GM12878 (cell line): ENCODE results near the gene INSIG2. TPM values are rescaled to one million over a fixed set of nuclear protein-coding genes. Genes with fewer than 3 reads are reported as not detected.

Experiments
- ATAC-seq: fragments of 200-7000 bp; cut with Tn5 transposase; 3 replicates; pipeline ENCODE4 v1.9.1; 2020; ENCODE audit warnings: mild to moderate bottlenecking, moderate library complexity
- BruUV-seq: library from RNA; stranded (reverse); fragments of 400-500 nt; replicated peaks from 2 replicates; lab custom pipeline; 2021; lab: Mats Ljungman, UMichigan
- CTCF ChIA-PET: fragments of 300-600 bp; sonication (Branson Sonifier 250); formaldehyde crosslinking; extraction: SDS; loops from one replicate; lab custom pipeline; 2021; ENCODE audit warnings: inconsistent platforms; lab: Yijun Ruan, JAX
- POLR2A ChIA-PET: fragments of 350-600 bp; formaldehyde crosslinking; extraction: SDS; loops from one replicate; lab custom pipeline; 2021; ENCODE audit warnings: inconsistent platforms; lab: Charles Lee
- RAD21 ChIA-PET: fragments of 300-600 bp; sonication (Branson Sonifier 250); formaldehyde crosslinking; loops from one replicate; lab custom pipeline; 2023; ENCODE audit warnings: antibody characterized with exemption; ENCODE audit not compliant: unreplicated experiment; lab: Charles Lee
- SMC1A ChIA-PET: fragments of 300-600 bp; sonication (Branson Sonifier 250); formaldehyde crosslinking; loops from one replicate; lab custom pipeline; 2023; ENCODE audit not compliant: unreplicated experiment, uncharacterized antibody; lab: Charles Lee
- DNase-seq: peaks from one replicate; pipeline ENCODE4 v3.0.0-alpha.2; 2011; ENCODE audit warnings: low read depth, low spot score
- FAIRE-seq: peaks from 3 replicates; lab custom pipeline; 2011; peaks lifted over from hg19 to GRCh38; lab: Jason Lieb, UNC
- H2AFZ ChIP-seq: 2 replicates; pipeline ENCODE4 v1.6.0; 2011; ENCODE audit warnings: low read depth, low read length, control low read depth; ENCODE audit not compliant: control insufficient read depth
- H3K27ac ChIP-seq: 2 replicates; pipeline ENCODE4 v1.5.1; 2011; ENCODE audit warnings: control low read depth; ENCODE audit not compliant: control insufficient read depth, insufficient read depth
- H3K27me3 ChIP-seq, 2 experiments: replicated peaks in 1 of 2; 2 replicates each; pipeline versions ENCODE4 v1.6.0 to v1.6.1; 2011; ENCODE audit warnings: low read length in 1 of 2; ENCODE audit not compliant: control insufficient read depth in 2 of 2, insufficient read depth in 2 of 2
- H3K36me3 ChIP-seq, 2 experiments: 2 replicates each; pipeline ENCODE4 v1.5.1; 2011; ENCODE audit warnings: low read length in 1 of 2; ENCODE audit not compliant: control insufficient read depth in 2 of 2, insufficient read depth in 2 of 2
- H3K4me1 ChIP-seq: 2 replicates; pipeline ENCODE4 v1.6.1; 2011; ENCODE audit warnings: mild to moderate bottlenecking, low read length, moderate library complexity, mixed read lengths; ENCODE audit not compliant: control insufficient read depth, insufficient read depth
- H3K4me2 ChIP-seq: 2 replicates; pipeline ENCODE4 v1.6.0; 2011; ENCODE audit warnings: control low read depth; ENCODE audit not compliant: control insufficient read depth, insufficient read depth
- H3K4me3 ChIP-seq: fragments of 200-600 bp; sonication (generic); 2 replicates; pipeline ENCODE4 v1.5.1; 2016
- H3K79me2 ChIP-seq: 2 replicates; pipeline ENCODE4 v1.6.0; 2011; ENCODE audit warnings: low read length; ENCODE audit not compliant: control insufficient read depth, insufficient read depth
- H3K9ac ChIP-seq: 2 replicates; pipeline ENCODE4 v1.8.0; 2011; ENCODE audit warnings: low read length, control low read depth, mixed read lengths; ENCODE audit not compliant: control insufficient read depth, insufficient read depth
- H3K9me3 ChIP-seq: replicated peaks from 3 replicates; pipeline ENCODE4 v1.5.1; 2011; ENCODE audit warnings: mild to moderate bottlenecking, low read length; ENCODE audit not compliant: control insufficient read depth, insufficient read depth
- H4K20me1 ChIP-seq: 2 replicates; pipeline ENCODE4 v1.6.0; 2011; ENCODE audit not compliant: control insufficient read depth, insufficient read depth
- KLF5 ChIP-seq: fragments of 450-650 bp; IDR thresholded peaks from 2 replicates; pipeline ENCODE4 v1.6.1; 2014; ENCODE audit warnings: mild to moderate bottlenecking; ENCODE audit not compliant: partially characterized antibody
- MEF2A ChIP-seq: IDR thresholded peaks from 2 replicates; pipeline ENCODE4 v1.6.1; 2011; ENCODE audit warnings: low read depth, mild to moderate bottlenecking, low read length, moderate library complexity; ENCODE audit not compliant: insufficient read depth
- TARDBP ChIP-seq: IDR thresholded peaks from 2 replicates; pipeline ENCODE4 v1.6.1; 2016; ENCODE audit warnings: borderline replicate concordance
- ZBED1 ChIP-seq: IDR thresholded peaks from 2 replicates; pipeline ENCODE4 v1.6.1; 2016; ENCODE audit warnings: borderline replicate concordance
- ZNF687 ChIP-seq: fragments of 450-650 bp; IDR thresholded peaks from 2 replicates; pipeline ENCODE4 v1.6.1; 2017; ENCODE audit warnings: mild to moderate bottlenecking, moderate library complexity
- WGBS: methylation state at CpG from one replicate; pipeline ENCODE4 v1.1.6; 2016; ENCODE audit warnings: low lambda C conversion rate; ENCODE audit not compliant: insufficient replicate concordance, insufficient coverage; ENCODE audit errors: missing lambda C conversion rate; 5-methylcytosine and 5-hydroxymethylcytosine counted together
- in situ Hi-C: fragments of 300-500 bp; cut with MboI; formaldehyde crosslinking; loops from 9 replicates; pipeline ENCODE4 v1.14.3; 2018; ENCODE audit warnings: mixed read lengths
- intact Hi-C: fragments of 100-400 bp; cut with micrococcal nuclease; formaldehyde crosslinking; loops from one replicate; pipeline ENCODE4 v1.14.2; 2022; ENCODE audit not compliant: unreplicated experiment
- polyA plus RNA-seq, 11 experiments: library from polyadenylated mRNA; depleted of rRNA in 4 of 11; unstranded in 6 of 11; stranded (reverse) in 5 of 11; fragments of >200 nt; fragmentation: Nextera tagmentation in 4 of 11; fragmentation: Illumina TruSeq in 1 of 11; extraction: Ambion mirVana in 4 of 11; extraction: Trizol in 1 of 11; gene quantifications; 1 replicate in 1 of 11; 2 replicates in 10 of 11; pipeline versions ENCODE4 v1.2.1 to v1.2.3, GENCODE V29; 2011 to 2016; ENCODE audit warnings: inconsistent platforms in 2 of 11, missing spikeins in 2 of 11, low read depth in 1 of 11
- total RNA-seq, 4 experiments: library from RNA; depleted of rRNA in 3 of 4; stranded (reverse); fragments of >200 nt in 3 of 4; fragmentation: Illumina TruSeq in 1 of 4; extraction: Trizol in 1 of 4; gene quantifications; 2 replicates each; pipeline versions ENCODE4 v1.2.1 to v1.2.3, GENCODE V29; 2013 to 2021

The INSIG2 gene
- total and polyA plus RNA-seq, 10 of the 15 experiments (the other 5 are each of a cell fraction or from before 2014, with no cell fraction given): 4.9 to 92.7 (median 12.0) TPM

- no peaks in the 10 kb centered on the region for H4K20me1 ChIP-seq
Observed at GRCh38 chr2:118053681-118054080, 34.6 kb upstream of the INSIG2 start.

More at GRCh38 chr2:118053681-118054080, 34.6 kb upstream of the INSIG2 start:
- ATAC-seq (no peak), DNase-seq (no peak), FAIRE-seq (no peak)
- ChIA-PET SMC1A (interaction anchor here (0.6 to 1.9 kb wide), 3 partner anchors 41 to 169 kb away, joined by 3 to 5 read pairs (median 5); no protein-coding TSS in a partner anchor), POLR2A (no interaction called here), RAD21 (interaction anchor here (8.6 kb wide), 1 partner anchor 9 kb away, joined by 266 read pairs; no protein-coding TSS in a partner anchor), CTCF (interaction anchor here (1.0 to 13.2 kb wide), 4 partner anchors 11 to 50 kb away, joined by 3 to 626 read pairs (median 8); no protein-coding TSS in a partner anchor)
- Histone ChIP-seq H3K4me2 (no peak overlapping the region), H3K4me3 (no peak overlapping the region), H3K79me2 (no peaks in the 10 kb centered on the region), H2AFZ (no peak overlapping the region), H3K9me3 (no peaks in the 10 kb centered on the region), H3K4me1 (peaks cover 27% of the 10 kb centered on the region), H3K27me3 (no peaks in the 10 kb centered on the region), H3K27ac (no peak overlapping the region), H3K9ac (no peak overlapping the region), H3K36me3 (no peaks in the 10 kb centered on the region)
- 97% methylated on average over 7 of the region's 7 CpGs for WGBS
- intact Hi-C loops (no loop called here), in situ Hi-C loops (no loop called here)
- TF ChIP-seq KLF5: no peak
- no peak for TF ChIP-seq ZNF687
- no peak for TF ChIP-seq ZBED1
- TF ChIP-seq MEF2A: no peak
- TF ChIP-seq TARDBP: no peak
- BruUV-seq: no TSS peak
